HPDE6-E6E7 (cell line): Measurements from ENCODE around the gene ADGRV1.

Source experiments
- DNase-seq: peaks from one replicate; pipeline ENCODE4 v3.0.0; 2011; ENCODE audit warnings: missing footprints; ENCODE audit errors: extremely low spot score

The ADGRV1 gene

DNA sequence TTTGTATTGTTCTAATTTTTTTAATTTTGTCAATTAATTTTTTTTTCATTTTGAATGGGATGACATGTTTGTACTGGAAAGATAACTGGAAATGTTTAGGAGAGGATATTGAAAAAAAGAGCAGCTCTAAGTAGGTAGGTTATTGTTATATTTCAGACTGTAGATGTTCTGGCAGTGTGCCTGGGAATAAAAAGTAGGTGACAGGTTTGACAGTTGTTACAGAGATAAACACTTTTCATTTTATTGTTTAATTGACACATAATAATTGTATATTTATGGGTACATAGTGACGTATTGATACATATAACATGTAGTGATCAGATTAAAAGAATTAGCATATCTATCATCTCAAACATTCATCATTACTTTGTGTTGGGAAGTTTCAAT, 545.5 kb downstream of the ADGRV1 start:
- no peak for DNase-seq

DNA sequence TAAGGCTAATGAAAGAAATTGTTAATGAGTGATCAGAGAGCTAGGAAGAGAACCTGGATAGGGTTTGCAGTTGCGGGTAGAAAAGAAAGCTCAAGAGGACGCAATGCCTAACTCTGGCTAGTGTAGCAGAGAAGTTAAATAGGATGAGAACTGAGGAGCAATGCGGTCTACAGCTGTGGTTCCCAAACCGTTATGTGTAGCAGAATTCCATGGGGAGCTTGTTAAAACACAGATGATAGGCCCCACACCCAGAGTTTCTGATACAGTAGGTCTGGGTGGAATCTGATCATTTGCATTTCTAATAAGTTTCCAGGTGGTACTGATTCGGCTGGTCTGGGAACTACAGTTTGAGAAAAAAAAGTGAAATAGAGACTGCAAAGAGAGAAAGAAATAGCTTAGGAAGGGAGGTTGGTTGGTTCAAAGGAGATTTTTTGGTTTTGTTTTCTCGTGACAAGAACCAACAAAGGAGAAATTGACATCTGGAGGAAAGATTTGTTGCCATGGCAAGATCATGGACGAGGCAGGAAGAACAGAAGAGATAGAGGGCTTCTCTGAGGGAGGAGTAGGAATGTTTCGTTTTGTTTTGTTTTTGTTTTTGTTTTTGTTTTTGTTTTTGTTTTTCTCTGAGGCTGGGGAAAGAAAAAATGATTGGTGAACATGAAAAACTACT, 548.4 kb downstream of the ADGRV1 start:
- DNase-seq = no peak

DNA sequence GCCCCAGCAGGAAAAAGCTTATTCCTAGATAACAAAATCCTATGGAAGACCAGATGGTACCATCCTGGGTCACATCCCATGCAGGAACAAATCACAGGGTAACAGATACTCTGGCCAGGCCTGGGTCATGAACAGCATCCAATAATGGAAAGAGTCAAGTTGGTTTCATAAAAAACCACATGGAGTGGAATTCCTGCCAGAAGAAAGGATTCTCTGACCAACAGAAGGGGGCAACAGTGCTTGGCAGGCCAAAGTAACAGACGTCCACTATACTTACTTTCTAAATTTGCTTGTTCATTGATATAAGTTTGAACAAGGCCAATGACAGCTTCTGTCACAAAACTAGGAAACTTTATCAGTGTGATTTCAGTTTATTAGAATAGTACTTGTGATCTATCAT, 551.0 kb downstream of the ADGRV1 start:
- no peak for DNase-seq

DNA sequence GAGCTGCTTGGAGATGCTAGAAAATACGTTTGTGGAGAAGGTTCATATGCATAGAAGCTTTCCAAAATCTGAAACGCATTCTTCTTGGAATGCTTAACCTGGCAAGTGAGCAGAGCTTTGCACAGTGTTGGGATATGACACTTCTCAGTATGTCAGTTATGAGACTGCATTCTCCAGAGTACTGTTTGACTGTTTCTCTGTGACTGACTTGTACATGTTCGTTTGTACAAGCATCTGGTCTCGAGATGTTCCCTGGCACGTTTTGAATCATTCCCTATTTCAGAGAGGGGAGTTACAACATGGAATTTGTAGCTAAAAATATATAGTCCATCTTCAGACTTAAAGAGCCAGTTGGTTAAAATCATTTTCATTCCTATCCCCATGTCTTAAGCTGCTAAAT, 552.1 kb downstream of the ADGRV1 start:
- DNase-seq = no peak

DNA sequence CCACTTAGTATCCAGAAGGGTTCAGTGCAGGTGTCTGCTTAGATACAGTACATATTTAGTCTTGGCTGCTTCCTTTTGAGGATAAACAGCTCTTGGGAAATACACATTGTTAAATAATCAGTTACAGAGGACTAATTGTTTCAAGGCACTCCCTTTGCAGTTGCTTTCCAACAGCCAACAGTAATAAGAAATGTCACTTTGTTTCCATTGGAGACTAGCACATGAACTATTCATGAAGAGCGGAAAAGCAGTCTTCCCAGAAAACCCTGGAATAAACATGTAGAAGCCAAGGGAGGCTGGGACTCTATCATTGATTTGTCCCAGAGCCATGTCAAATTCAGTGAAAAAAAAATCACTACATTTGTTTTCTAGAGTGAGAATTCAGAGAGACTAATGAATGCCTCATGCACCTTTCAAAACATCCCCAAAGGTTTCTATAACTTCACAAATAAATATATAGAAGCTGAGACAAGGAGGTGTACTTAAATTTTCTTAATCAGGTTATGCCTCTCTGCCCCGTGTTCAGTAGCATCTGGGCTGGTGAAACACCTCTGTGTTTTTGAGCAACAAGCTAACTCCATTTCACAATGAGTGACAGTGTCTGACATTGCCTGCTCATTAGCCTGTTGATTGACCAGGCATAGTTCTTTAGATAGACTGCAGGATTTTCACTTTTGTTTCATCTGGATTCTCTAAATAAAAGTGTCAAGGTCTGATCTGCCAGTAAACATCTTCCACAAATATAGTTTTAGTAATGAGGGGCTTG, 553.1 kb downstream of the ADGRV1 start:
- DNase-seq = no peak

DNA sequence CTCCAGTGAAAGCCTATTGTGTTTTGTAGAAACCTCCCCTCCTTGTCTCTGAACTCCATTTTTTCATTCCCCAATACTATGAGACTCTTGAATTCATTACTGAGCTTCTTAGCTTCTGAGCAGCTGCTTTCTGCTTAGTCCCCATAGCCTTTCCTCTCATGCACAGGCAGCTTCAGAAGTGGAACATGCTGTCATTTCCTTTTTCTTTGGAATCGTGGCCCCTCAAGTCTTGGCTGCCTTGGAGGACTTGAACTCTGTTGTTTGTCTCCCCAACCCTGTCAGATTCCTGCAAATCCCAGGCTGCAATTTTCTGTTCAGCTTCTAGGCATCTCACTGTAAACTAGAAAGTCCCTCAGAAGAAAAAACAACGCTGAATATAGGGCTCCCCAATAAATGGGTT, 556.1 kb downstream of the ADGRV1 start:
- no peak for DNase-seq

DNA sequence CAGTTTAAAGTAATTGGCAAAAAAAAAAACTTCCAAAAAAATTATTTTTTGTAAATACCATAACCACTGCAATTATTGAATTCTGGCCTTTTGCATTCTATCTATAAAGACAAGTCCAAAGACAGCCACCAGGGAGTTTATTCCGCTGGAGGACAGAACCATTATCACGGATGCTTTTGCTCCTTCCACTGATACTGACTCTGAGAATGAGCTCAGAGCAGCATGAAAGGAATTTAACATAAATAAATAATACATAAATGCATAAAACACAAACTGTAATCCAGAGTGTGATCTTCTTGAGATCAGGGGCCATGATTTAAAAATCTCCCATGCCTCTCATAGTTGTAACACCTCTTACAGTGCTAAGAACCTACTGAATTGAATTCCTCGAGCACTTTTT, 559.8 kb downstream of the ADGRV1 start:
- DNase-seq = no peak

DNA sequence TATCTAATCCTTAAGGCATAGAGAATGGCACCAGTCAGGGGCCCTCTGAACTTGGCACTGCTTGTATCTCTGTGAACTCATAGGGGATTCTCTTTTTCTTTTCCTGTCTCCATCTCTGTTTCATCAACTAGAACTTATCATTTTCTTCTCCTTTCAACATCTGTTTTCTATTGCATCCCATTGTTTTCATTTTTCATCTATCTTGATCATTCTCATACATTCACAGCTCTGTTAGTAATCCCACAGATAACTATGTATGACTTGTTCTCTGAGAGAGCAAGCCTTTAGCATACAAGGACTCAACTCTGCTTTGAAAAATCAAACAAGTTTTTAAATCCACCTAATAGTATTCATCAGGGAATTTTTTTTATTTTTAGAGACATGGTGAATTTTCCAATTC, 560.2 kb downstream of the ADGRV1 start:
- DNase-seq = no peak

DNA sequence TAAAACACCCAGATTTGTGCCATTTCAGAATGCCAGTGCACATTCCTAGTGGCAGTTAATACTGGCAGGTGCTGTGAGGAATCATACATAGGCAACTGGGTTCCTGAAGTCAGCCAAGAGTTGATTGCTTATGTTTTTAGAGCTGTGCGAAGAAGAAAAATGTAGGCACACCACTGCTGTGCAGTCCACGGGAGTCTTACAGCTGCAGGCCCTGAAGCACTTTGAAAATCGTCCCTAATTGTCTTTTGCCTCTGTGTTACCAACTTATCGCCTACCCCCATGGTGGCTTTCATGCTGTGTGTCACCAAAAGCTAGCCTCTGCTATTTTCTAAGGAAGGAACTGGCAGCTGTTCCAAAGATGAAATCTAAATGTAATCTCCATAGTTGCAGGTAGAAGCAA, 560.6 kb downstream of the ADGRV1 start:
- no peak for DNase-seq

DNA sequence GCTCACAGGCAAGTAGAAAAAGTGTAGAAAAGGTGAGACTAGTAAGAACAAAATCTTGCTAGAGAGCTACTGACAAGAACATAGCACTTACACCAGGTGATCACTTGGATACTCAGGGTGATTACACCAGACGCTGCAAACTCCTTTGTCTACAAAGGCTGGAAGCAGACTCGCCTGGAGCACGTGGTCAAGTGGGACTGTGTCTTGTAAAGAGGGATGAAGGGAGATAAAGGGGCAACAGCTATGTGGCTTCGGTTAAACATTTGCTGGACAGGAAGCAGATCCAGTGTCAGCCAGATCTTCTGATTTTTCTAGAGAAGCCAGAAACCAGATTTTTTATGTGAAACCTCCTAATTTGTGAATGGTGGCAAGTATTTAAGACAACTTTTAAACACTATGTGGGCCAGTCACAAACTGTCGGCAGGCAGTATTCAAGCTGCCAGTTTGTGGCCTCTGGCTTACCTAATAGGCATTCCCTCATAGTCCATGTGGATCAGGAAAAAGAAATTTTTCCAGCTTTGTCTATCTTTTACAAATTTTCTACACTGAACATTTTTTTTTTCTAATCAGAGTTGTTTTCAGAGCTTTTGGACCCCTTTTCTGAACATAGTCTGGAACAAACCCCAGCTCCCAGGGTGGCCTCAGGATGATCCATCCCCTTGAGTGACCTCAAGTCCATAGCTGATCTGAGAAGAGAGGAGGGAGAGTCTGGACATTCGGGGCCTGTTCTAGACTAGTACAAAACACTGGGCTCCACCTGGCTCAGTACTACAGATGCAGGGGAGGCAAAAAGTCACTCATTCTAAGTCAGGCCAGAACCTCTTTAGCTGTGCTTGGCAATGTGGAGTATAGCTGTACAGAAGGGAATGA, 561.6 kb downstream of the ADGRV1 start:
- DNase-seq = no peak

DNA sequence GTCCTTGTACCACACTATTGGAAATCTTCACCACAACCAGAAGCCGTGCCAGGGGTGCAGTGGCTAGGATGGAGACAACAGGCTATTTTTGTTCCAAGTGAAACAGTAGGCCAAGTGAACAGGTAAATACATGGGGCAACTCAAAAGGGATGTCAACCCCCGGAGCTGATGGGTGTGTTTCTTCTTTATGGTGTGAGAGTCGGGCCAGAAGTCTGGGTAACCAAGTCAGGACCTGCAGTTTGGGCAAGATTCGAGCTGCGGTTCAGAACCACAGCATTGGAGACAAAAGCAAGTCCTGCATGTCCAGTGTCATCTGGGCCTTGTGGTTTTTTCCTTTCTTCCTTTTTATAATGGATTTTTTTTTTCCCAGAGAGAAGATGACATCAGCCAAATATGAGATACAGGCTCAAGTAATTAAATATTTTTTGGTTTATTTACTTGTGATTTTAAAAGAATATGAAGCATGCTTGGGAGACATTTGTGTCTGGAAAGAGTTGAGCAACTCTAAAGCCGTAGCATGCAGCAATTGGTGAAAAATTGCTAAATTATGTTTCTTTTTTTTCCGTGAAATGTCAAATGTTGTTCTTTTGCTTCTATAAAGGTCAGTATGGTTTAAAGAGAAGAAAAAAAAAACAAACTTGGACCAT, 562.9 kb downstream of the ADGRV1 start:
- no peak for DNase-seq

DNA sequence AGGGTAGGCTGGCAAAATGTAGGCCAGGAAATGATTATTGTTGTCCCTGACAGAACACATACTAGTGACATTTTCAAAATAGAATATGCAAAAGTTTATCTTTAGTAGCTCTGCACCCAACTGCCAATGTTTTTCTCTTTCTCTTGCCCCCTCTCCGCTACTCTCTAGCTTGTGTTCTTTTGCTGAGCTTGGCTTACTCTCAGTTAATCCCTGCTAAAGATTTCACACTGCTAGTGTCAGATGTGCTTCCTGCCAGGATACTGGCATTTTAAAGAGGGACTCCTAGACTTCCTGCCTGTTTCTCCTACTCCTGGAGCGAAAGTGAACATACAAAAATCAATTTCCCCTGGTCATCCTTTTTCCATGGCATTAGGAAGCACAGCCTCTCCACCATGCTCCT, 564.1 kb downstream of the ADGRV1 start:
- DNase-seq = no peak

DNA sequence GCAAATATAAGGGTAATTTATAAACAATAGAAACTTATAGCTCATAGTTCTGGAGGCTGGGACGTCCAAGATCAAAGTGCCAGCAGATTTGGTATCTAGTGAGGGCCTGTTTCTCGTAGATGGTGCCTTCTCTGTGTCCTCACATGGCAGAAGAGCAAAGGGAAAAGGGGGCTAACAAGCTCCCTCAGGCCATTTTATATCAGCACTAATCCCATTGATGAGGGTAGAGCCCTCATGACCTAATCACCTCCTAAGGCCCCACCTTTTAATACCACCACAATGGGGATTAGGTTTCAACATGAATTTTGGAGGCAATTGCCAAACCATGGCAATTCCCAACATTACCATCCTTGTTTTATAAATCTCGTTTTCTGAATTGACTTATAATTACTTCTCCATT, 564.7 kb downstream of the ADGRV1 start:
- DNase-seq = no peak

DNA sequence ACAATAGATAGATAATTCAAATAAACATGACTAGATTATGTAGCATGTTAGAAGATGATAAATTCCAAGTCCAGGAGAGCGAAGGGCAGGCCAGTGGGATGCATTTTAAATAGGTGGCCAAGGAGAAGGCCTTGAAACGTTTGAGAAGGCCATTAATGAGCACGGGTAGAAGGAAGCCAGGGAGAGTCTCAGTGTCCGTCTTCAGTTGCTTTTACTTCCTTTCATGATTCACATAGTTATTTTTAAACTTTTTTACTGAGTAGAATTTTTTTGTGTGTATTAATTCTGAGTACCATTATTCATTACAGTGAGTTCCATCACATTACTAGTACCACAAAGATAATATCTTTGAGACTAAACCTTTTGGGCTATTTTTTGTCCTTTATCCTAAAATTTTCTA, 565.3 kb downstream of the ADGRV1 start:
- no peak for DNase-seq

DNA sequence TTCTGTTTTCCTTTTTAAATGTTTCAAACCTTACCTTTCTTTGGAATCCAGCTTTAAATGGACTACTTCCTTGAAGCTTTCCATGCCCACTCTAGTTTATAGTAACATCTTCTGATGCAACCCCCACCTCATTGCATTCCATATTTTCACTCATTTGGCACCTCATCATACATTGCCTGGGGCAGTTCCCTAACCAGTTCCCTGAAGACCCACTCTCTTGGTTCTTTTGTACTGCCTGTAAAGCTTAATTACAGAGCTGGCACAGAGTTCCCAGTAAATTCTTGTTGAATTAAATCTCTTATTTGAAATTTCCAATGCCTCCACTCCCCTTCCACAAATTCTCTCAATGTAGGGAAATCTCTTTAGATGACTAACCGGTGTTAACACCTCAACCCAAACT, 567.3 kb downstream of the ADGRV1 start:
- no peak for DNase-seq

DNA sequence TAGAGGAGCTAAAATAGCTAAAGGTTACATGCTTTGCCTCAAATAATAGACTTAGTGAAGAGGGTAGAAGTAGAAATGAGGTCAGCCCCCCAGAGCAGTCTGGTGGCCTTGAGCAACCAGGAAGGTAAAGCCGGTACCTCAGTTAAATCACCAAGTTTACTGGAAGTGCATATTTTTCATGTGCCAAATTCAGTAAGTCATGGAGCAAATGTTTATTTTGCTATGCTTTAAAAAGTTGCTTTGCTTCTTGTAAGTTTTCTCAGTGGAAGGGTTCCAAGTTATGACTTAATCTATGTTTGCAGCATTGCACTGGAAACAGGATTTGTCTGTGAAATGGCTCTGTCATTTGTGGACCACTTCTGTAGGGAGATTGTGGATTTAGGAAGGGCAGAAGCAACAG, 567.9 kb downstream of the ADGRV1 start:
- DNase-seq = no peak

DNA sequence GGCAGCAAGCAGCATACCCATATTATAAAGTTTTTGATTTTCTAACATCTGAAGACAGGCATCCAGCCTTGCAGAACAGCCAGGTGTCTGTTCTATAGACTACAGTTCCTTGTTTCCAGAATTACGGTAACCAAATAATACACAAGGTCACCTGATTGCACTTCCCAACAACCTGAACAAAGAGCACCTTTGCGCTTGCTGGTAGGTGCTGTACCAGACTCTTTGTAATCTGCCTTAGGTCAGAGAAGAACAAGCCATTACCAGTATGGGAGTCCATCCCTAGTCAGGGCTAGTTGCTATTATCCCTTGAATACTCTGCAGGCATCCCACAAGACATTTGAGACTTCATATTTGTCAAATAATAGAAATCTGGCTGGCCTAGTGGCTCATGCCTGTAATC, 568.3 kb downstream of the ADGRV1 start:
- DNase-seq = no peak

DNA sequence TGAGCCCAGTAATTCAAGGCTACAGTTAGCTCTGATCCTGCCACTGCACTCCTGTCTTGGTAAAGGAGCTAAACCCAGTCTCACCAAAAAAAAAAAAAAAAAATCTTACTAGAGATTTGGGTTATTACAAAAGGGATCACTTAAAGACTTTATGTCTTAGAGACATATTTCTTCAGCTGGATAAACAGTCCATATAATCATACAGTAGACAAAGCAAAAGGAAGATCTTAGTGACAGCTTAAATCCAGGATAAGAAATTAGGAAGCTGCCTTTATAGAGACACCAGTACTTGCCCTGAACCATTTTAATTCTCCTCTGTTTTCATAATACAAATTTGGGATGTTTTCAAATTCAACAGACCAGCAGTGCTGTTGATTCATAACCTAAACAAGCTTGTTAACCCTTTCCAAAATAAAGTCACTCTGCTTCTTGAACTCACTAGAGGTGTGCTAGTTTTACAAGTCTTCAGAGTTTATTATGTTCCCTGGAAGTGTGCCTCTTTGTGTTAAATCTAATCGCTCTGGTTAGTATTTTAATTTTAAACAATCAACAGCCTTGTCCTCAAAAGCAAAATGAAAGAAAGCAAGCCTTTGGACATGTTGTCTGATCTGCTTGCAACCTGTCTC, 569.0 kb downstream of the ADGRV1 start:
- DNase-seq = no peak

DNA sequence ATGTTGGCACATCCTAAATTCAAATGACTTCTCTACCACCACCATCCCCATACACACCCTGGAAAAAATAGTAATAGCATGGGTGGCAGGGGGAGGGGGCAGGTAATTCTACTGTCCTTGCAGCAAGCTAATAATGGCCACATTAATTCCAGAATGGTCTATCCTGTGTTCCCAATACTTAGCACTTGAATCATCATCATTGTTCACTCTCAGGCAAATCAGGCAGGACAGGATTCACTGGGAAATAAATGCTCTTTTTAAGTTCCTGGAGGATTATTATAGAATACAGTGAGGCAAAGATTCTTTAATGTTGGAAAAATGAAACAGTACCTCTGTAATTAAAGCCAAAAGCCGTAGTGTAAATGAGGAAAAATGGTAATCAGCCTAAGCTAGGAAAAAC, 570.0 kb downstream of the ADGRV1 start:
- DNase-seq = no peak

DNA sequence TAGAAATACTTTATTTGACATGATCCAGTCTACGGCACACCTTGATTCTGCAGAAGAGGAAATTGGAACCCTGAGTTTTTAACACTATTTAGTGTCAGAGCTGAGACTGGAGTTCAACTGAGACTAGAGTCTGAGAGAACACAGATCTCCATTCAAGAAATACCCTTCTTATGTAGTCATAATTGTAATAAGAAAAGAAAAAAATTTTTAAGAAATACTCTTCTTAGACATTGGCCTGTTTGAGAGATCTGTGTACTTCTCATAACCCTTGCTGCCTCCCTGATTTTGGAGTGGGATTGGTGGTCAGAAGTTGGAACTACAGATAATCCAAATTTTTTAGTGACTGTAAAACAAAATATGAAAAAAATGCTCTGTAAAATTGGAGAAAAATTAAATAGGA, 571.2 kb downstream of the ADGRV1 start:
- DNase-seq = no peak

DNA sequence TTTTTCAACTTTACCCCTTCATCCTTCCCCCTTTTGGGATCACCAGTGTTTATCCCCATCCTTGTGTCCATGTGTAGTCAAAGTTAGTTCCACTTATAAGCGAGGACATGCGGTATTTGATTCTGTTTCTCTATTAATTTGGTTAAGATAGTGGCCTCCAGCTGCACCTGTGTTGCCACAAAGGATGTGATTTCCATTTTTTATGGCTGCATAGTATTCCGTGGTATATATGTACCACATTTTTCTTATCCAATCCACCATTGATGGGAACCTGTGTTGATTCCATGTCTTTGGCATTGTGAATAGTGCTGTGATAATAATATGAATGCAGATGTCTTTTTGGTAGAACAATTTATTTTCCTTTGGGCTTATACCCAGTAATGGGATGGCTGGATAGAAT, 572.2 kb downstream of the ADGRV1 start:
- no peak for DNase-seq

DNA sequence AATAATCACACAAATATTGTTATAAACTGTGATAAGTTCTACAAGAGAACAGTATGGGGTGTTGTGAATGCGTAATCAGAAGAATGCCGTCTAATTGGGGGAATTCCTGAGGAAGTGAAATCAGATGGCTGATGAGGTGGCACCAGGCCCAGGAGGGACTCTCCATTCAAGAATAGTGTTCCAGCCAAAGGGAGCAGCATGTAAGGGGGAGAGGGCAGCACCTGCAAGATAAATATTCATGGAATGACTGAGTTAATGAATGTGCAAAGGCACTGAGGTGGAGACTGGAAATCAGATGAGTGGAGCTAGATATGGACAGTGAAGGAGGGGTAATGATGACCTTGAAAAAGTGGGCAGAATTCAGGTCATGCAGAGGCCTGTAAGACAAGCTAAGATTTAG, 574.0 kb downstream of the ADGRV1 start:
- no peak for DNase-seq
